Breast epithelium (tissue), 3 donors: ENCODE measurements around the gene PAFAH2.

ENCODE experiments used
- POLR2A ChIP-seq: fragments of 450-650 bp; IDR thresholded peaks from one replicate; pipeline ENCODE4 v1.6.1; 2016; ENCODE audit warnings: antibody characterized with exemption, mild to moderate bottlenecking, moderate library complexity
- TF ChIP-seq, protein P1 (sequence below), 3 donors: fragments of 450-650 bp; IDR thresholded peaks; one replicate each; pipeline ENCODE4 v1.5.1; 2016 to 2017; ENCODE audit warnings: antibody characterized with exemption in 3 of 3, mild to moderate bottlenecking in 3 of 3, moderate library complexity in 3 of 3

DNA sequence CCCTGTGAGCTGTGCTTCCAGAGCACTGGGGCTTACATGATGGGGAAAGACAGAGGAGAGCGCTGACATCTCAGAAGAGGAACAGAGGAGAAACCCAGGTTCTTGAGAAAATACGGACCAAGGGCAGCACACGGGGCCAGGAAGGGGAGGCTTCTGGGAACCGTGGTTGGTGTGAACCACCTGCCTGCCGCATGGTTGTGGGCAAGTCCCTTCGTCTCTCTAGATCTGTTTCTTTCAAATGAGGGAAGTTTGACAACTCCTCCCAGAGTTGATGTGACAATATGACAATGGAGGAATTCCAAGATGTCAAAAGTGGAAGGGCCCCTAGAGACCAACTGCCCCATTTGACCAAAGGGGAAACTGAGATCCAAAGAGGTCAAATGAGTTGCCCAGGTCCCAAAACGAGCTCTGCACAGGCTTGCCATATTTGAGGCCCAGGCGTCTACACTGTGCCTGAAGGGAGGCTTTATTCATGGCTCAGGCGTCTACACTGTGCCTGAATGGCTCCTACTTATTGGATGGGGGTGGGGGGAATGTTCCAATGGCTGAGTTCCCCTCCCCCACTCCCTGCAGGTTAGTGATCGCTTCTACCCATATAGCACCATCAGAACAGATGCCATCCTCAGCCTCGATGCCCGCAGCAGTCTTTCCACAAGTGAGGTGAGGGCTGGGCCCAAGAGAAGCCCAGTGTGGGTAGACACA, 34.9 kb upstream of the PAFAH2 start:
- TF ChIP-seq, protein P1, sequence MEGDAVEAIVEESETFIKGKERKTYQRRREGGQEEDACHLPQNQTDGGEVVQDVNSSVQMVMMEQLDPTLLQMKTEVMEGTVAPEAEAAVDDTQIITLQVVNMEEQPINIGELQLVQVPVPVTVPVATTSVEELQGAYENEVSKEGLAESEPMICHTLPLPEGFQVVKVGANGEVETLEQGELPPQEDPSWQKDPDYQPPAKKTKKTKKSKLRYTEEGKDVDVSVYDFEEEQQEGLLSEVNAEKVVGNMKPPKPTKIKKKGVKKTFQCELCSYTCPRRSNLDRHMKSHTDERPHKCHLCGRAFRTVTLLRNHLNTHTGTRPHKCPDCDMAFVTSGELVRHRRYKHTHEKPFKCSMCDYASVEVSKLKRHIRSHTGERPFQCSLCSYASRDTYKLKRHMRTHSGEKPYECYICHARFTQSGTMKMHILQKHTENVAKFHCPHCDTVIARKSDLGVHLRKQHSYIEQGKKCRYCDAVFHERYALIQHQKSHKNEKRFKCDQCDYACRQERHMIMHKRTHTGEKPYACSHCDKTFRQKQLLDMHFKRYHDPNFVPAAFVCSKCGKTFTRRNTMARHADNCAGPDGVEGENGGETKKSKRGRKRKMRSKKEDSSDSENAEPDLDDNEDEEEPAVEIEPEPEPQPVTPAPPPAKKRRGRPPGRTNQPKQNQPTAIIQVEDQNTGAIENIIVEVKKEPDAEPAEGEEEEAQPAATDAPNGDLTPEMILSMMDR (IDR thresholded peaks at IDR 0.05) = no peak
- TF ChIP-seq POLR2A = no peak
